Activated T-helper 1 cell treated with Interleukin-2 at 50 U/mL for 16 hours (primary cell): ENCODE data around the gene ID4.
"Not testable (repeated sequence)": the region's sequence is repeated elsewhere in the genome, so short reads cannot be mapped to it uniquely, and the experiment has no call there.

Experiments used
- DNase-seq: peaks from one replicate; pipeline ENCODE4 v3.0.0-alpha.2; 2020; ENCODE audit warnings: low read depth

The ID4 gene

GRCh38 chr6:19833947-19834346 lies 3.2 kb upstream of the ID4 start:
- no peak for DNase-seq

DNA sequence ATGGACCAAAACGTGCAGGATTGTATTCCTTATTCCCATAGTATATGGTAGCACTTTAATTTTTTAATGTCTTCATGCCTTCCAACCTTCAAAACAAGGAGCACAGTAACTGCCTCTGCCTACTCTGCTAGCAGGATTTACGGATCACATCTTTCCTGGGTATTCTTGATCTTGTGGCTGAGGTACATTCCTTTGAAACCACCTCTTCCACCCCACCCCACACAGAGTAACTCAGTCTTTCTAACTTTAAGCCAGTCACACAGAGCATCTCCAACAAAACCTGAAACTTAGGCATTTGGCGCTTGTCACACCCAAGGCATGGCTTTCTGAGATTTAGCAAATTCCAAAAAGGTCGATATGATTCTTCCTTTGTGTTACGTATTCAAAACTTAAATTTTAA lies 2.3 kb upstream of the ID4 start:
- no peak for DNase-seq

- DNase-seq, result no peak
These were observed 1.6 kb upstream of the ID4 start for GRCh38 chr6:19835605-19836004.

GRCh38 chr6:19837511-19838441 lies 606 bp downstream of the ID4 start:
- no peak for DNase-seq

GRCh38 chr6:19838442-19839236 lies 1.5 kb downstream of the ID4 start:
- no peak for DNase-seq

DNA sequence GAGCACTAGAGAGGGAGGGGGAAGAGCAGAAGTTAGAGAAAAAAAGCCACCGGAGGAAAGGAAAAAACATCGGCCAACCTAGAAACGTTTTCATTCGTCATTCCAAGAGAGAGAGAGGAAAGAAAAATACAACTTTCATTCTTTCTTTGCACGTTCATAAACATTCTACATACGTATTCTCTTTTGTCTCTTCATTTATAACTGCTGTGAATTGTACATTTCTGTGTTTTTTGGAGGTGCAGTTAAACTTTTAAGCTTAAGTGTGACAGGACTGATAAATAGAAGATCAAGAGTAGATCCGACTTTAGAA lies 2.0 kb downstream of the ID4 start:
- DNase-seq, result no peak

DNA sequence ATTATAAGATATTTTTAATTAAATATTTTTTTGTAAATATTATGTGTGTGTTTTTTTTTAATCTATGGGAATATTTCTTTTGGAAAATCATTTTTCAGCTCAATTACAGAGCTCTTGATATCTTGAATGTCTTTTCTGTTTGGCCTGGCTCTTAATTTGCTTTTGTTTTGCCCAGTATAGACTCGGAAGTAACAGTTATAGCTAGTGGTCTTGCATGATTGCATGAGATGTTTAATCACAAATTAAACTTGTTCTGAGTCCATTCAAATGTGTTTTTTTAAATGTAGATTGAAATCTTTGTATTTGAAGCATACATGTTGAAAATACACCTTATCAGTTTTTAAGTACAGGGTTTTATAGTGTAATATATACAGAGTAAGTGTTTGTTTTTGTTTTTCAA lies 2.6 kb downstream of the ID4 start:
- DNase-seq, result no peak

DNA sequence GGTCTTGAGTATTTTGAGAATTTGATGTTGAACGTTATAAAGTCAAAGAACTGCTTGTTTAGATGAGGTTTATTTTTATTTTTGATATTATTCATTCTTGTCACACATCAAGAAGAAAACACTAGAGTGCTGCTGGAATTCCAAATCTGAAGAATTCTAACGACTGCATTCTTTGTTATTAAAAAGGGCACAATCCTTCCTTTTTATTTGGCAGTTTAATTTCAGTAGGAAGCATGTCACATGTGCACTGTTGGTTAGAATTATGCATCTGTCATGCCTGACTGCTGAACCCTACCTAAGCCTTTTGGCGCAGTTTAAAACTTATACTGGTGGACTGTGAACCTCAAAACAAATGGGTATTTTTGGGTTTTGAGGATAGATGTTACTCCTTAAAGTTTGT lies 4.0 kb downstream of the ID4 start:
- no peak for DNase-seq

DNA sequence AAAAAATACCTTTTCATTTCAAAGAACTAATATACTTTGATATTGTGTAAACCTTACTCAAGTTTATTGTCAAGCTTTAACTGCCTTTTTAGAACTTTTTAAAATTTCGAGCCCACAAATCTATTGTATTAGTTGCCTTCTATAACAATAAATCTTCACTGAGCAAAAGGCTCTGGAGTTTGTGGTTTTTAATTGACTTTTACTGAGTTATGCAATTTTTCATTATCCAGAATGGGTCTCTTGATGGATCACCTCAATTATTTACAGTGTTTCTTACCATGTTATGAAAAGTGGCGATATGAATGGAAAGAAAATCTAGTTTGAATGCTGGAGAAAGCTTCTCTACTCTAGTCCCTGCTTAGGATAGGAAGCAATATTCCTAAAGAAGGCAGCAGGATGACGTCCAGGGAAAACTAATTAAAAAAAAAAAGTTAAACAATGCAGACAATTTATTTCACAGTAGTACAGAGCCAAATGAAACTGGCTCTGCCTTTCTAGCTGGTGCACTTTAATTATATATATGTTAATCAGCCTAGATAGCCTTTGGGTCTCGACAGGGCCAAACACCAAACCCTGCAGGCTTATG lies 5.0 kb downstream of the ID4 start:
- DNase-seq, result no peak

DNA sequence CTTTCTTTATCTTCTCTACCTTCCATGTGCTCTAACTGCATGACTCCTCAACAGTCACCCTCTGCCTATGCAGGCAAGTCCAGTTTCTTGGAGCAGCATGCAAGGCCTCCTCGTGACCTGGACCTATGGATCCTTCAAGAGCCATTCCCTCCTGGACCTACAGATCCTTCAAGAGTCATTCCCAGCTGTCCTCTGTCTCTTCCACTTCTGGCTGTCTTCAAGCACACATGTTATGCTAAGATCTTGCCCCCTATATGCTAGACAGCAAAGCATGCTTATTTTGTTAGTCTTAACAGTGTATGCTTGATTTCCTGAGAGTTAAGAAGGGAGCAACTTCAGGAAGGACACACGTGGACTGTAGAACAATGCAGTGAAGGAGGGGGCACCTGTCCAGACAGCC lies 7.5 kb downstream of the ID4 start:
- no peak for DNase-seq

- no peak for DNase-seq
These were observed 8.3 kb downstream of the ID4 start for GRCh38 chr6:19845266-19846041.

DNA sequence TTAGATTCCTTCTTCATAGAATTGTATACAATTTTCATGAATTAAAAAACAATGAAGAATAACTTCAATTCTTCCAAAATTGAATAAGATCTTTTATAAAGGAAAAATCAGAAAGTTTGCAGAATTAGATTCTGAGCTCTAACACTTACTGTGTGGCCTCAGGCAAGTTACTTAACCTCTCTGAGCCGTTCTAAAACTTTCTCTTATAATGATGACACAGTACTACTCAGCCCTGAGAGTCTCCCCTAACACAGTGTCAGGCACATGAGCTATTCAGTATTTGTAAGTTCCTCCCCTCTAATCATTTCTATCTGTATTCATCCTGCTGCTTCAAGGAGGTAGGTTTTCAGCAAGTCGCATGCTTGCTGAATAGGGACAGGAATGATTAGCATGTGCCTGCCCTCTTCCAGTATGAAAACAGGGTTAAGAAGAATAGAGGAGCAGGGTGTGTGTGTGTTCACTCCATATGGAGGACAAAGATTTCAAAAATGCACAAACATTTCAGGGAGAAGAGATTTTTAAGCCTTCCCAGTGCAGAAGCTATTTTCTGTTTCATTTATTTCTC lies 11.4 kb downstream of the ID4 start:
- DNase-seq, result no peak

- no peak for DNase-seq
These were observed 12.0 kb downstream of the ID4 start for GRCh38 chr6:19849196-19849595.

DNA sequence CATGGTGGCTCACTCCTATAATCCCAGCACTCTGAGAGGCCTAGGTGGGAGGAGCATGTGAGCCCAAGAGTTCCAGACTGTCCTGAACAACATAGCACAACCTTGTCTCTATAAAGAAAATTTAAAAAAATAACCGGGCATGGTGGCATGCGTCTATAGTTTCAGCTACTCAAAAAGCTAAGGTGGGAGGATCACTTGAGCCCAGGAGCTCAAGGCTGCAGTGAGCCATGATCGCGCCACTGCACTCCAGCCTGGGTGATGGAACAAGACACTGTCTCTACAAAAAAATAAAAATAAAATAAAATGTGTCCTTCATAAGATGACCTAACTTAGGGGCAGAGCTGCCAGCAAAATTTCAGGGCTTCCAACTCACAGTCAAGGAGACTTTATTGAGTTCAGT lies 12.6 kb downstream of the ID4 start:
- no peak for DNase-seq

- DNase-seq, result no peak
These were observed 14.3 kb downstream of the ID4 start for GRCh38 chr6:19851241-19852089.

- no peak for DNase-seq
These were observed 14.9 kb downstream of the ID4 start for GRCh38 chr6:19852090-19852457.

DNA sequence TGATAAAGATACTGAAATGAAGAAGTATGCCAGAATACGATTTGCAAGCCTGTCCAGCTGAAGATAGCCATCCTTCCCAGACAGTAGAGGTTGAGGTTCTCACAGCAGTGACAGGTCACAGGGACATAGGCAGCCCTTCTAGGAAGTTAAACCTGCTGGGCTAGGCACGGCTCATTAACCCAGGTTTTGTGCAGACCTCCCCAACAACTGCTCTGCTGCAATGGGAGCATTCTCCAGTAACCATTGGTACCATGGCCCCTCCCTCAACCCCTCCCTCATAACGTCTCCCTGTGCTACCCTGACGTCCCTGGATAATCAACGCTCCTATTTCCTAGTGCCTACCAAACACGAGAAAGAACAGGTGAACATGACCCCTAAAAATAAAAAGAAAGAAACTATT lies 15.8 kb downstream of the ID4 start:
- DNase-seq, result no peak

- DNase-seq, result not testable (repeated sequence)
These were observed 17.3 kb downstream of the ID4 start for GRCh38 chr6:19854421-19855015.

GRCh38 chr6:19855536-19855935 lies 18.4 kb downstream of the ID4 start:
- DNase-seq, result no peak

DNA sequence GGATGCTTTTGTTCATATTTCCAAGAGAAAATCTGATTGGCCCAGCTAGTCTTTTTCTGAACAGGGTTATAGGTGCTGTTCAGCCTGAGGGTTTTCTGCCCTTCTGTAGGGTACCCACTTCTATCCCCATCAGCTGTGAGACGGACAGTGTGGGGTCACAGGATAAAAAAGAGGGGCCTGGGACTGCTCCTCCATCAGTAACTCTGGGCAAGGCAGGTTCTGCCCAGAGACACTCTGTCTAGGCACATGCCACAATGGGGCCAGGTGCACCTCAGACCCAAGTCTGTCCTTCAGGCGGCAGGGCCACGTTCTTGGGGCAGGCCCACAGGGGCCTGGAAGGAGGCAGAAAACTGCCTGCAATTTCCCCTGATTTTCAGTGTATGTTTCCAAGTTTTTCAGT lies 20.0 kb downstream of the ID4 start:
- DNase-seq, result no peak

DNA sequence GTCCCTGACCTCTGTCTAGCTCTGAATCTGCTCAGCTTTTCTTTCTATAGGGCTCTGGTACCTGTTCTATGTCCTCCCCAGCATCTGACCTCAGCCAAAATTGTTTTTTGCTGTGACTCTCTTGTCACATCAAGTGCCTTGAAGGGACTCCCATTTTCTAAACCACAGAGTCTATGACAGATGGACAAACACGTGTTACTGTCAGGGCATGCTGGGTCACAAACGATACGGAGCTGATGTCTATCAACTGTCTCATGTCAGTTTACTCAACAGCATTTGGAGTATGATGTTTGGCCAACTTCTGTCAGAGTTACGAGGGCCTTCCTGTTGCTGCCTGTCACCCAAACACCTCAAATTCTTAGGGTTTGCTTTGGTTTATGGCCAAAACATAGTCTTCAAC lies 20.5 kb downstream of the ID4 start:
- DNase-seq, result no peak
